ENCODE measurements around the gene NME2.
"Not testable (repeated sequence)": the region's sequence is repeated elsewhere in the genome, so short reads cannot be mapped to it uniquely, and the experiment has no call there.

Gene NME2

GRCh38 chr17:51166198-51166986 lies at the start of gene NME2:
Gene NME2 (plus strand): TSS chr17:51166411. CDS start chr17:51166831, 420 bp downstream.
- peak; percentile 62 for DNase-seq

GRCh38 chr17:51118330-51119195 lies 47.6 kb upstream of the NME2 start:
- DNase-seq = peak; percentile 93

- DNase-seq = no peak
Measured at GRCh38 chr17:51119415-51120356, 46.5 kb upstream of the NME2 start.

DNA sequence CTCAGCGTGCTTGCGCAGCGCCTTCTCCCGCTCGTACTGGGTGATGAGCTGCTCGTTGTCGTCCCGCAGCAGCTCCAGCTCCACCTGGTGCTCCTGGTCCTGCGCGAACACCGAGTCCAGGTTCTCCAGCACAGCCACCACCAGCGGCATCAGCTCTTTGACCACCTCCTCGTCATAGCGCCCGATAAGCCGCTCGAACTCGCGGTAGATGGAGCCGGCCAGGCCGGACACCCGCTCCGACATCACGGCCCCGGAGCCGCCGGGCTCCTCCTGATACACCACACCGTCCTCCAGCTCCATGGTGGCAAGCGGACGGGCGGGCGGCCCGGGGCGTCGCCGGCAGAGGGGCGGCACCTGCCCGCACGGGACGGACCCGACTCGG lies 45.9 kb upstream of the NME2 start:
- peak; percentile 48 for DNase-seq

GRCh38 chr17:51120739-51121619 lies 45.2 kb upstream of the NME2 start, which contains the start of gene SPAG9:
Gene SPAG9 (minus strand): TSS chr17:51120868. CDS start chr17:51120656, 212 bp downstream.
- DNase-seq = peak; percentile 87

DNA sequence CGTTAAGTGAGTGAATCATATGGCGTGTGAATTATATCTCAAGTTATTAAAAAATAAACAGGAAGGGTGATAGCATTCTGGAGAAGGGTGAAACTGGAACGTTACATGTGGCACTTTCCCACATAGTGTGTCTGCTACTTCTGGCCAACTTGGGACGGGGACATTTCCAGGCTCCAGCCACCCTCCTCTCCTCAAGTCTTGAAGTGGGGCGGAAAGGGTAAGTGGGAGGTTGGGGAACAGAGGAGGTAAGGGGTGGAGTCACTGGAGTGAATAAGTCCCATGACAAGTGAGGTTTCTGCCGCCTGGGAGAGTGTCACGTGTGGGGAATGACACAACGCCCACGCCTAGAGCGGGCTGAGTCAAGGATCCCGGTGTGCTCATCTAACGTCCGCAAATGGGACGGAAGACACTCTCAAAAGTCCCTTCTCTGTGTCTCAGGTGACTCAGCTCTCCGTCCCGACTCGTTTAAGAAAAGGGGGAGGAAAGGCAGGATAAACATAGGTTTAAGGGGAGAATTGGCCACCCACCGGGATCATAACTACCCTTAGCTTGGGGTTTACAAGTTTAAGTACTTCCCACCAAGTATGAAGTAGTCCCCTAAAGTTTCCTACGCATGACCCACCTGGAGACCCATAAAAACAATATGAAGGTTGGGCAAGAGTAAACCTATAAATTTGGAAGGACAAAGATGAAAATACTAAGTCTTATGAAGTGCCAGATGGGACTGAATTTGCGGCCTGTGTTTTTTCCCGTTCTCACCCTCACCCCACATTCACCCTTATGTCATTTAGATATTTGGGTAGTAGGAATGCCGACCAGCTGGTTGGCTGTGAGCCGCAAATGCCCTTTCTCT lies 44.4 kb upstream of the NME2 start:
- DNase-seq = peak; percentile 16

DNA sequence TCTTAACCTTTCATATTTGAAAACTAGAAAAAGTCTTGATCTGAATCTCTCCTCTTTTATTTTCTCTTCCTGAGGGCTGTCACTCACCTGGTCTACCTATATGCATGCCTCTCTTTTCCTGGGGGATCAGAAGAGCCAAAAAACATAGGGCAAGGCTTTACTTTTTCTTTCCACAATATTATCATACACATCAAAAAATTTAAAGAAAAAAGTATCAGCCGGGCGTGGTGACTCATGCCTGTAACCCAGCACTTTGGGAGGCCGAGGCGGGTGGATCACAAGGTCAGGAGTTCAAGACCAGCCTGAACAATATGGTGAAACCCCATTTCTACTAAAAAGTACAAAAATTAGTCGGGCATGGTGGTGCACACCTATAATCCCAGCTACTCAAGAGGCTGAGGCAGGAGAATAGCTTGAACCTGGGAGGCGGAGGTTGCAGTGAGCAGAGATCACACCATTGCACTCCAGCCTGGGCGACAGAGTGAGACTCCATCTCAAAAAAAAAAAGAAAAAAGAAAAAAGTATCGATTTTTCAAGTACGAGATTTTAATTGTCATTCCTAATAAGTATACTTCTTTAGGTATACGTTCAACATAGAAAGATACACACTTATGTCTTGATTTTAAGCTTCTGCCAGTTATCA lies 43.6 kb upstream of the NME2 start:
- DNase-seq = not testable (repeated sequence)

DNA sequence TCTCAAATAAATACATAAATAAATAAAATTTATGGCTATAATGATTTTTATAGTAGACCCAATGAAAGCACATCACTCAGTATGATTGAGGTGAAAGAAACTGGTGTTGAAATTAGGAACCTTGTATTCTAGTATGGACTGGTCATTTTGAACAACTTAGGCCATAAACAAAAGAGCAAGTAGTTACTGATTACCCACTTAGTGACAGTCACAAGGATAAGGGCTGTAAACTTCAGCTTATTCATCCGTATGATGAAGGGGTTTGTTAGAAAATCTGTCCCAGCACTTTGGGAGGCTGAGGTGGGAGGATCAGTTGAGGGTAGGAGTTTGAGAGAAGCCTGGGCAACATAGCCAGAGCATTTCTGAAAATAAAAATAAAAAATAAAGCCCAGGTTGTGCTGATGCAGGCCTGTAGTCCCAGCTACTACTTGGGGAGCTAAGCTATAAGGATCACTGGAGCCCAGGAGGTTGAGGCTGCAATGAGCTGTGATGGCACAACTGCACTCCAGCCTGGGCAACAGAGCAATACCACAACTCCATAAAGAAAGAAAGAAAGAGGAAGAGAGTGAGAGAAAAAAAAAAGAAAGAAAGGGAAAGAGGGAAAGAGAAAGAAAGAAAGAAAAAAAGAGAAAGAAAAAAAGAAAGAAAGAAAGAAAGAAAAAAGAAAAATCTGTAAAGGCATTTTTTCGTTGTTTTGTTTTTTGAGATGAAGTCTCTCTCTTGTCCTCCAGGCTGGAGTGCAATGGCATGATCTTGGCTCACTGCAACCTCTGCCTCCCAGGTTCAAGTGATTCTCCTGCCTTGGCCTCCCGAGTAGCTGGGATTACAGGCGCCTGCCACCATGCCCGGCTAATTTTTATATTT lies 41.3 kb upstream of the NME2 start:
- DNase-seq = no peak

DNA sequence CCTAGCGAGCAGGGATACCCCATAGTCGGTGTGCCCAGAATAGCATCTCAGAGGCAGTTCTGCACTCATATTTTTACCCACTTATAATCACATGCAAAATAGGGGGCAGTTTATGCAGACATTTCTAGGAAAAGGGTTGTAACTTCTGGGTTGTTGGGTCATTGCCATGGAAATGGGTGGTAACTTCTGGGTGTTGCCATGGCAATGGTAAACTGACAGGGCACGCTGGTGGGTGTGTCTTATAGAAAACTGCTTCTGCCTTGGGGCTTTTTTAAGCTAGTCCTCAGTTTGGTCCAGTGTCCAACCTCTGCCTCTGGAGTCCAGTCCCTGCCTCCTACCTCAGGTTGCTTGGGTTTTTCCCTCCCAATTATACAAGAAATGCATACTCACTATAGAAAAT lies 38.1 kb upstream of the NME2 start:
- no peak for DNase-seq

GRCh38 chr17:51132964-51133319 lies 33.3 kb upstream of the NME2 start:
- DNase-seq = no peak

DNA sequence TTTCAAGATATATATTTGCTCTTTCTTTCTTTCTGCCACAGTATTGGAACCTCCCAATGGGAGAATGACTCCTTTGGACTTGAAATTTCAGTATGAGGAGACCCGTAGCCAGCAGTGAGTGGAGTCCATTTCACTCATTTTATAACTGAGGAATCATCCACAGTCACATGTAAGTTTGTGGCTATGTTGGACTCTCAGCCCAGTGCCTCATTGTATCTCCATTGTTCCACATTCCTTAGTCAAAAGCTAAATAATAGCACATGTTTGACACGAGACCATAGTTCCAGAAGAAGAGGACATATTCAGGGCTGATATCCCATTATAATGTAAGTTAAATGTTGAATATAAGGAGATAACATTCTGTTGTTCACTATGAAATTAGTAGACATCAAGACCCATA lies 32.8 kb upstream of the NME2 start:
- DNase-seq = no peak

- no peak for DNase-seq
Measured at GRCh38 chr17:51135956-51136355, 30.3 kb upstream of the NME2 start.

- DNase-seq = no peak
Measured at GRCh38 chr17:51142597-51142996, 23.6 kb upstream of the NME2 start.

DNA sequence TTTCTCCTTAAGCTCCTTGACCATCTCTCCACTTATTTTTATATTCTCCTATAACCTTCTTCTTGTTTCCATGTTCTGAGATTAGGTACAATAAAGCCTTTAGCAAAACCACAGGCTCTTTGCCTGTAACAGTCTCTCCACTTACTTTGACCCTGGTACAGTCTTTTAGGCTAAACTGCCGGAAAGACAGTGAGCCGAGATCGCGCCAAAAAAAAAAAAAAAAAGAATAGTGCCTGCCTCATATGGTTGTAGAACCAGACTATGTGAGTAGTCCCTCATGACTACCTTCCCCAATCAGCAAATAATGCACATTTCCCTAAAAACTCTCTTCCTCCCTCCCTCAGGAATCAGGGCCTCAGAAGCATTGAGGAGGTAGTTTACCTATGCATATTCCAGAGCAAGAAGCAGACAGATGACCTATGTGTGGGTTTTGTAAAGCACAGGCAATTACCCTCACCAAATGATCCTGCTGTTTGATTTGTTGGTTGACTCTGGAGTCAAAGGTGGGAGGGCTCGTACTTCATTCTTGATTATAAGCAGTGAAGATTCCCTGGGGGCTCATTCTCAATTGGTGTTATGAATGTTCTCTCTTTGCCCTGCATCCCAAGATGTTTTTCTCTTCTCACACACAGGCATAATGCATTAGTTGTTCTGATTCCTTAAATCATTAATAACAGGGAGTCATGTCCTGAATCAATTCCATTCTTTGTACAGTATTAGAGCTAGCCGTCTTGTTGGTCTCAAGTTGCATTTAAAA lies 21.8 kb upstream of the NME2 start:
- no peak for DNase-seq

DNA sequence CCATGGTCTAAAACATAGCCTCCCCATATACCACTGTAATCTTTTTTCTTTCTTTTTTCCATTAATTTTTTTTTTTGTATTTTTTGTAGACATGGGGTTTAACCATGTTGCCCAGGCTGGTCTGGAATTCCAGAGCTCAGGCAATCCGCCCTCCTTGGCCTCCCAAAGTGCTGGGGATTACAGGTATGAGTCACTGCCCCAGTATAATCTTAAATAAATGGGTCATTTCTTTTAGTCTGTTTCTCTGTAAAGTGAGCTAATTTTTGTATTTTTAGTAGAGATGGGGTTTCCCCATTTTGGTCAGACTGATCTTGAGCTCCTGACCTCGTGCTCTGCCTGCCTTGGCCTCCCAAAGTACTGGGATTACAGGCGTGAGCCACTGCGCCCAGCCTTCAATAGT lies 18.6 kb upstream of the NME2 start:
- no peak for DNase-seq

DNA sequence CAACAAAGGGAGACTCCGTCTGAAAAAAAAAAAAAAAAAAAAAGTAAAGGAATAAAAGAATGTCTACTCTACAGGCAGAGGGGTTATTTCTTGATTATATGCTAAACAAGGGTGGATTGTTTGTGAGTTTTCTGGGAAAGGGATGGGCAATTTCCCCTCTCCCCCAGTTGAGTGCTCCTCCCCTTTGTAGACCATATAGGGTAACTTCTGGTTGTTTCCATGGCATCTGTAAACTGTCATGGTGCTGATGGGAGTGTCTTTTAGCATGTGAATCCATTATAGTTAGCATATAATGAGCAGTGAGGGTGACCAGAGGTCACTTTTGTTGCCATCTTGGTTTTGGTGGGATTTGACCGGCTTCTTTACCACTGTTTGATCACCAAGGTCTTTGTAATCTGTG lies 17.0 kb upstream of the NME2 start:
- DNase-seq = no peak

- DNase-seq = no peak
Measured at GRCh38 chr17:51150932-51151331, 15.3 kb upstream of the NME2 start.

DNA sequence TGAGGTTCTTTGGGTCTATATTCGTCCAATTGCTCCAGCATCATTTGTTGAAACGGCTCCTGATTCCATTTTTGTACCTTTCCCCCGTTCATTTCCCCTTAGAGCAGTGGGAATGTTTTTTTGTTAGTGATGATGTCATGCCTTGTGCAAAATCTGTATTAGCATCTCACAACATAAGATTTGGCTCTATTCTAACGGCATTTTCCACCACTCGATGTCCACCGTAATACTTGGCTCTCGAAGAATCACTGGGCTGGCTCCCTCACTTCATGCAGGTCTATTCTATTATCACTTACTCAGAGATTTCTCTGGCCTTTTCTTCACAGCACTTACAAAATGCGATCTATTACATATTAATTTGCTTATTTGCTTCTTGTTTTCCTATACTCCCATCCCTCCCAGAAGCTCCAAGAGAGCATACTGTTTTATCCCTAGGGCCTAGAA lies 13.4 kb upstream of the NME2 start:
- DNase-seq = peak; percentile 43
